KMS-11 (cell line): ENCODE measurements around the gene SH2B2.

ENCODE experiments used
- H2AFZ ChIP-seq: fragments of 200-600 bp; sonication (generic); 2 replicates; pipeline ENCODE4 v1.6.1; 2016; ENCODE audit warnings: antibody characterized with exemption, mixed run types, low read depth
- H3K27ac ChIP-seq: fragments of 200-600 bp; sonication (generic); 2 replicates; pipeline ENCODE4 v1.6.1; 2016; ENCODE audit warnings: mild to moderate bottlenecking, mixed run types
- H3K27me3 ChIP-seq: fragments of 200-600 bp; sonication (generic); 2 replicates; pipeline ENCODE4 v1.6.1; 2017; ENCODE audit warnings: mild to moderate bottlenecking, low read depth, mixed run types, moderate library complexity; ENCODE audit not compliant: insufficient read depth
- H3K36me3 ChIP-seq: fragments of 200-600 bp; sonication (generic); 2 replicates; pipeline ENCODE4 v1.6.1; 2017; ENCODE audit warnings: mild to moderate bottlenecking, mixed run types; ENCODE audit not compliant: insufficient read depth
- H3K4me1 ChIP-seq: fragments of 200-600 bp; sonication (generic); 2 replicates; pipeline ENCODE4 v1.6.1; 2016; ENCODE audit warnings: mild to moderate bottlenecking, low read depth, mixed run types; ENCODE audit not compliant: poor library complexity, severe bottlenecking
- H3K4me2 ChIP-seq: fragments of 200-600 bp; sonication (generic); 2 replicates; pipeline ENCODE4 v1.7.0; 2016; ENCODE audit warnings: mild to moderate bottlenecking, mixed run types
- H3K4me3 ChIP-seq: fragments of 200-600 bp; sonication (generic); IDR thresholded peaks from 2 replicates; pipeline ENCODE4 v1.6.1; 2017; ENCODE audit warnings: low read depth, low read length, mixed read lengths; ENCODE audit not compliant: insufficient read depth
- H3K79me2 ChIP-seq: fragments of 200-600 bp; sonication (generic); 2 replicates; pipeline ENCODE4 v1.6.1; 2016; ENCODE audit warnings: low read depth, mixed run types; ENCODE audit not compliant: insufficient read depth
- H3K9ac ChIP-seq: fragments of 200-600 bp; sonication (generic); 2 replicates; pipeline ENCODE4 v1.6.1; 2016; ENCODE audit warnings: mild to moderate bottlenecking, mixed run types
- H4K20me1 ChIP-seq: fragments of 200-600 bp; sonication (generic); 2 replicates; pipeline ENCODE4 v1.6.1; 2016; ENCODE audit warnings: mild to moderate bottlenecking, mixed run types; ENCODE audit not compliant: insufficient read depth
- CTCF ChIP-seq: fragments of 200-600 bp; sonication (generic); conservative IDR thresholded peaks from 2 replicates; pipeline ENCODE4 v1.6.1; 2017; ENCODE audit warnings: low read depth, mild to moderate bottlenecking, antibody characterized with exemption, low read length, moderate library complexity, mixed read lengths

SH2B2 gene

GRCh38 chr7:102253066-102253972, 33.3 kb upstream of the SH2B2 start:
- no peak for TF ChIP-seq CTCF
- Histone ChIP-seq H3K36me3 (no peaks in the 10 kb centered on the region), H3K4me1 (no peaks in the 10 kb centered on the region), H2AFZ (no peak overlapping the region), H3K4me3 (no peak overlapping the region), H4K20me1 (no peaks in the 10 kb centered on the region), H3K27ac (no peak overlapping the region), H3K79me2 (no peaks in the 10 kb centered on the region), H3K27me3 (no peaks in the 10 kb centered on the region), H3K9ac (no peak overlapping the region), H3K4me2 (no peak overlapping the region)

GRCh38 chr7:102253973-102254370, 32.7 kb upstream of the SH2B2 start:
- Histone ChIP-seq H4K20me1 (no peaks in the 10 kb centered on the region), H3K27me3 (no peaks in the 10 kb centered on the region), H3K4me1 (no peaks in the 10 kb centered on the region), H3K36me3 (no peaks in the 10 kb centered on the region), H3K4me3 (no peak overlapping the region), H3K79me2 (no peaks in the 10 kb centered on the region), H3K4me2 (no peak overlapping the region), H3K9ac (no peak overlapping the region), H2AFZ (no peak overlapping the region), H3K27ac (no peak overlapping the region)
- TF ChIP-seq CTCF, result no peak

- H4K20me1 ChIP-seq, result no peaks in the 10 kb centered on the region
- no peak overlapping the region for H2AFZ ChIP-seq
- H3K4me1 ChIP-seq, result no peaks in the 10 kb centered on the region
- H3K27me3 ChIP-seq, result no peaks in the 10 kb centered on the region
- TF ChIP-seq CTCF, result no peak
- H3K9ac ChIP-seq, result no peak overlapping the region
- no peaks in the 10 kb centered on the region for H3K79me2 ChIP-seq
- H3K4me3 ChIP-seq, result no peak overlapping the region
- H3K36me3 ChIP-seq, result no peaks in the 10 kb centered on the region
- no peak overlapping the region for H3K4me2 ChIP-seq
- H3K27ac ChIP-seq, result no peak overlapping the region
These were observed 32.1 kb upstream of the SH2B2 start for GRCh38 chr7:102254521-102254920.

GRCh38 chr7:102255501-102255900, 31.2 kb upstream of the SH2B2 start:
- Histone ChIP-seq H2AFZ (no peak overlapping the region), H3K4me1 (no peaks in the 10 kb centered on the region), H3K4me2 (no peak overlapping the region), H3K27me3 (no peaks in the 10 kb centered on the region), H3K79me2 (no peaks in the 10 kb centered on the region), H3K4me3 (no peak overlapping the region), H4K20me1 (no peaks in the 10 kb centered on the region), H3K36me3 (no peaks in the 10 kb centered on the region), H3K9ac (no peak overlapping the region), H3K27ac (no peak overlapping the region)
- TF ChIP-seq CTCF, result no peak
